HT-29 (cell line): ENCODE data around the gene EDAR. TPM values are rescaled to one million over a fixed set of nuclear protein-coding genes. Genes with fewer than 3 reads are reported as not detected.

Experiments
- DNase-seq: peaks from one replicate; pipeline ENCODE4 v3.0.0-alpha.2; 2015; ENCODE audit warnings: low spot score
- total RNA-seq: library from RNA; depleted of rRNA; stranded (reverse); fragments of >200 nt; shearing (Covaris generic); gene quantifications from 2 replicates; pipeline ENCODE4 v1.2.3, GENCODE V29; 2014

Gene EDAR
- total RNA-seq, 1 experiment from 2014 or later: not detected

GRCh38 chr2:108910011-108910431 lies 79.0 kb downstream of the EDAR start:
- DNase-seq: no peak

DNA sequence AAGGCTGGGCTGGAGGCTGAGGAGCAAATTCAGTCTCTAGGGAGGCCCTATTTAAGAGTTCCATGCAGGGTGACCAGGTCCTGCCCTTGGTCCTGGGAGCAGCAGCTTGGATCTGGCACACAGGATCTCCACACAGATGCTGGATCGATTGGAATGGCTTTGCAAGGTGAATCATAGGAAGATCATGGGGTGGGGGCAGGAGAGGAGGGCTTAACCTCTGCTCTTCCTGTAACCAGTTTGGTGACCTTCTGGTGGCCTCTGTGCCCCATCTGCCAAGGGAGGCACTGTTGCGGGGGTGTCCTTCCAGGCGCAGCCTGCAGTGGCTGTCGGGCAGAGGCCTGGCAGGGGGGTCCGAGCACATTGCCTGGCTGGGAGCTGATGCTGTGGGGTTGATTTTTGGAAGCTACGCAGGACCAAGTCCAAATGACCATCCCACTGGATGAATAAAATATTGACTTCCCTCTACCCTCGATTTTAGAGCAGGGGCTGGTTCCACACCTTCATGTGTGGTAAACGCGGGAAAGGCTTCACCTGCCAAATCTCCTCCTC lies 79.7 kb downstream of the EDAR start:
- no peak for DNase-seq

- no peak for DNase-seq
Observed at GRCh38 chr2:108908713-108909070, 80.3 kb downstream of the EDAR start.

- DNase-seq: no peak
Observed at GRCh38 chr2:108907822-108908712, 81.0 kb downstream of the EDAR start.

GRCh38 chr2:108906403-108907077 lies 82.5 kb downstream of the EDAR start:
- no peak for DNase-seq

- DNase-seq: no peak
Observed at GRCh38 chr2:108905906-108906305, 83.1 kb downstream of the EDAR start.

- no peak for DNase-seq
Observed at GRCh38 chr2:108905176-108905575, 83.8 kb downstream of the EDAR start.

- DNase-seq: no peak
Observed at GRCh38 chr2:108904680-108905079, 84.3 kb downstream of the EDAR start.

DNA sequence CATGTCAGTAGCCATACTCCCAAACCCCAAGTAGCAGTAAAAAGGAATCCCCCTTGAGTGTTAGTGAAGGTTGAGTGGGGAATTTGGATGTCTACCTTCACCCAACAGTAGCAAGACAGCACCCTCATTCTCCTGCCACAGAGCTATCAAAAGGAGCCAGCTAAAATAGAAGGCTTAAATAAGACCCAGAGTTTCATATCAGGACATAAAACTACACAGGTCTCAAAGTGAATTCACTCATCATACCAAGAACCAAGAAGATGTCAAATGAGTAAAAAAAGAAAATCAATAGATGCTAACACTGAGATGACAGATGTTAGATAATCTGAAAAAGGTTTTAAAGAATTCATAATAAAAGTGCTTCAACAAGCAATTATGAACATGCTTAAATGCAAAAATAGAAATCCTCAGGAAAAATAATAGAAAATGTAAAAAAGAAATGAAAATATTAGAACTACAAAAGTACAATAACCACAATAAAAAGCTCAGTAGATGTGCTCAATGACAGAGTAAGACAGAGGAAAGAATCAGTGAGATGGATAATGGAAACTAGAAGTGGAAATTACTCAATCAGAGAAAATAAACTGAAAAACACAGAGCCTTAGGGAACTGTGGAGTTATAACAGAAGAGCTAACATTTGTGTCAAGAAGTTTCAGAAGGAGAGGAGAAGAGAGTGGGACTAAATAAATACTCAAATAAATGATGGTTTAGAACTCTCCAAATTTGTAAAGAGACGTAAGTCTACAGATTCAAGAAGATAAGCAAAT lies 90.5 kb downstream of the EDAR start:
- no peak for DNase-seq

- no peak for DNase-seq
Observed at GRCh38 chr2:108896741-108897140, 92.3 kb downstream of the EDAR start.

GRCh38 chr2:108895188-108895587 lies 93.8 kb downstream of the EDAR start:
- DNase-seq: no peak

DNA sequence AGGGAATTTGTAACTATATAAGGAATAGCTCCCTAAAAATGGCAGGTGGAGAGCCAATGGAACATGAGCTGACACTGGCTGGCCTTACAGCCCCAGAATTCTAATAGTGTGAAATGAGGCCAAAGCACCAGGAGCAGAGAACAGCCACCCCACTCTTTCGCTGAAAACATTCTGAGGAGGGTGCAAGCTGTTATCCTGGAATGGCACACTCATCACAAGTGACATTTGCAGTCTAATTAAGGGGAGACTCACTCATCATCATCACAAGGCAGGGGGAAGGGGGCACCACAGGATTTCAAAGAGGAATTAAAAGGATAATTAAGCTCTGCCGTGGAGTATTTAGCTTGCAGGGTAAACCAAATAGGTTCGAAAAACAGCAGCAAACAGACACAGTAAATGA lies 94.3 kb downstream of the EDAR start:
- DNase-seq: no peak

DNA sequence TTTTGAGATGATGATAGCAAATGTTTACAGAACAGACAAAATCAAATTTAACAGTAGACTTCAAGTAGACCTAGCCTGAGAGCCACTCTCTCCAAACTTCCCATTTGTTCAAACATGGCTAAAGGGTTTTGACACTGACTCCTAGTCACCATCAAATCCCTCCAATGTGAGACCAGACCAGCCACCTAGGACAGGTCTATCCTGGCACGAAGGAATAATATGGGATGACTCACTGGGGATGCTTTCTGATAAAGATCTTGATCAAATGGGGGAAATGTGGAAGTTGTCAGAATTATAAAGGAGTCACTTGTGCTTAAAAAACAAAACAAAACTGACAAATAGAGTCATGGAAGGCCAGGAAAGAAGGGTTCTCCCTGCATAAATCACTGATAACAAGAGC lies 95.7 kb downstream of the EDAR start:
- no peak for DNase-seq

- no peak for DNase-seq
Observed at GRCh38 chr2:108889907-108890306, 99.1 kb downstream of the EDAR start.

DNA sequence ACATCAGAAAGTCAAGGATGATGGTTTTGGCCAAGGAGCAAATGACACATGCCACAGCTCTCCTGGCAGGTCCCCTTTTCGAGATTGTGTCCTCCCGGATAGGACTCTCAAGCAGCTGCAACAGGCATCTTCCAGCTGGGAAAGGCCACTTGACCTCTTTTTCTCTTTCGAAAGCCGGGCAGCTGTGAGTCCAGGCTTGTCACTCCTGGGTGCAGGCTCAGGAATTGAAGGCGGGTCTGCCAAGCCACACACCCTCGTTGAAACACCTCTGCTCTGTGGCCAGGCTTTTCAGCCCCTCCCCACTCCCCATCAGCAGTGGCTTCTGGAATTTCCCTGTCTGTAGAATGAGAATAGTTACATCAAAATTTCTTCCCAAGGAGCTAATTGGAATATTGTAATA lies 104.4 kb downstream of the EDAR start:
- DNase-seq: no peak

DNA sequence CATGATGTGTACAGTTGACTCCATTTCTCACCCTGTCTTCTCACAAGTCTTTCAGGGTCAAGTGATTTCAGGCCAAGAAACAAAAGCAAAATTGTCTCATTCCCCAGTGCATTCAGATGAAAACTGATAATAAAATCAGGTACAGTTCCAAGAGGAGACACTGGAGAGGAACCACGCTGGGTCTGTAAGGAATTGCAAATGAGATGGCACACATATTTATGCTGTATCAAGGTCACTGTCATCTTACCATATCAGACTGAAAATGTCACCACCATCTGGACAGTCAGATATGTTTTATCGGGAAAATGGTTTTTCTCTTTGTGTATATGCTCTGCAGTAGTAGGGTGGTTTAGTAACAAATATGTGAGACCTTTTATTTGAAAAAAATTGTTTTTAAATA lies 110.7 kb downstream of the EDAR start:
- no peak for DNase-seq

GRCh38 chr2:108877506-108877905 lies 111.5 kb downstream of the EDAR start:
- DNase-seq: no peak

- no peak for DNase-seq
Observed at GRCh38 chr2:108870069-108870644, 118.9 kb downstream of the EDAR start.

DNA sequence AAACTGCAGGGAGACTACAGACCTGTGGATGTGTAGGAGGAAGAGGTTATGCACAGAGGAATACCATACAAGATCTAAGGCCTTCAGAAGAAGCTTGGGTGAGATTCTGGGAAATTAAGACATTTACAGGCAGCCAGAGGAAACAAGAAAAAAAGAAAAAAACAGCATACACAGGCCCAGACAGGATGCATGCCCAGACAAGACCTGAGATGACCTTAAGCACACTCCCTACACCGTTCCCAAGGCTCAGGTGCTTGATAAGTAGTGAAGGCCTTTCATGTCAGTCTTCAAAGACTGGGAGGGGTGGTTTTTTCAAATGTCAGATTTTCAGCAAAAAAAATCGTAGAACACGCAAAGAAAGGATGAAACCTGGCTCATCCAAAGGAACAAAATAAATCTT lies 119.5 kb downstream of the EDAR start:
- DNase-seq: no peak

GRCh38 chr2:108868911-108869310 lies 120.1 kb downstream of the EDAR start:
- DNase-seq: no peak

- DNase-seq: no peak
Observed at GRCh38 chr2:108866041-108866440, 123.0 kb downstream of the EDAR start.

- DNase-seq: no peak
Observed at GRCh38 chr2:108858894-108859293, 130.1 kb downstream of the EDAR start.
